GM12872 (cell line): ENCODE results near the gene DGCR2.

Experiments used
- TF ChIP-seq, protein P1 (sequence below): IDR thresholded peaks from 3 replicates; pipeline ENCODE4 v1.5.1; 2011; ENCODE audit warnings: low read depth, mild to moderate bottlenecking, low read length, moderate library complexity; ENCODE audit not compliant: insufficient read depth

DGCR2 gene

DNA sequence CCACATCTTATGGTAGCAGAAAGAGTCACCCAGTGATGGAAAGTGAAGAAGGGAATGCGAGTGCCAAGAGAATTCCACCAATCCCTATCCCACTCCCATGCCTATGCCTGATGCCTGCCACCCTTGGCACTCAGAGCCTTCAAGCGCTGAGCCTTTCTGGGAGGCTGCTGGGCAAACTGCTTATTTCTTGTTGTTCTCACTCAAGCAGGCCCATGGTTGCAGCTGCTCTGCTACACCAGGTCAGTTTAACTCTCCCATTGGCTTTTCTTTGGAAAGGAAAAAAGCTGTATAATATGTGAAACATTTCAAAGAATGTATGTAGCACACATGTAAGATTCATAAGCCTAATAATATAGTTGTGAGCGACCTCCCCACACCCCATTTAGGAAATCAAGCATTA, 41.4 kb downstream of the DGCR2 start:
- TF ChIP-seq, protein P1, sequence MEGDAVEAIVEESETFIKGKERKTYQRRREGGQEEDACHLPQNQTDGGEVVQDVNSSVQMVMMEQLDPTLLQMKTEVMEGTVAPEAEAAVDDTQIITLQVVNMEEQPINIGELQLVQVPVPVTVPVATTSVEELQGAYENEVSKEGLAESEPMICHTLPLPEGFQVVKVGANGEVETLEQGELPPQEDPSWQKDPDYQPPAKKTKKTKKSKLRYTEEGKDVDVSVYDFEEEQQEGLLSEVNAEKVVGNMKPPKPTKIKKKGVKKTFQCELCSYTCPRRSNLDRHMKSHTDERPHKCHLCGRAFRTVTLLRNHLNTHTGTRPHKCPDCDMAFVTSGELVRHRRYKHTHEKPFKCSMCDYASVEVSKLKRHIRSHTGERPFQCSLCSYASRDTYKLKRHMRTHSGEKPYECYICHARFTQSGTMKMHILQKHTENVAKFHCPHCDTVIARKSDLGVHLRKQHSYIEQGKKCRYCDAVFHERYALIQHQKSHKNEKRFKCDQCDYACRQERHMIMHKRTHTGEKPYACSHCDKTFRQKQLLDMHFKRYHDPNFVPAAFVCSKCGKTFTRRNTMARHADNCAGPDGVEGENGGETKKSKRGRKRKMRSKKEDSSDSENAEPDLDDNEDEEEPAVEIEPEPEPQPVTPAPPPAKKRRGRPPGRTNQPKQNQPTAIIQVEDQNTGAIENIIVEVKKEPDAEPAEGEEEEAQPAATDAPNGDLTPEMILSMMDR = no peak

DNA sequence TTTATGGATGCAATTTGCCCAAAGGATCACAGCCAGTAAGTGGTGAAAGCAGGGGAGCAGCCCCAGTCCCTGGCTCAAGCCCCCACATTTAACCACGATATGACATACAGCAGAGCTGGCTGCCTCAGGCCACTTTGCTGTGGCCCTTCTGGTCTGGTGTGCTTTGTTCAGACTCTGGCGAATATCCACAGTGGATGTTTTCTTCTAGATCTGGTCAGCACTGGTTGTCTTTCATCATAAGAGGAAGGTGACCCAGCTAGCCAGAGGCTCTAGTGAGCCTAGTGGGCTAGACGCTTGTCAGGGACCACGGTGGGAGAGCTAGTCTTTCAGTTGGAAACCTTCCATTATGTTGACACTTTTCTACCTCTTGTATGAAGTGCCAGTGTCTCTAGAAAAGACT, 42.5 kb downstream of the DGCR2 start:
- TF ChIP-seq, protein P1 = no peak

DNA sequence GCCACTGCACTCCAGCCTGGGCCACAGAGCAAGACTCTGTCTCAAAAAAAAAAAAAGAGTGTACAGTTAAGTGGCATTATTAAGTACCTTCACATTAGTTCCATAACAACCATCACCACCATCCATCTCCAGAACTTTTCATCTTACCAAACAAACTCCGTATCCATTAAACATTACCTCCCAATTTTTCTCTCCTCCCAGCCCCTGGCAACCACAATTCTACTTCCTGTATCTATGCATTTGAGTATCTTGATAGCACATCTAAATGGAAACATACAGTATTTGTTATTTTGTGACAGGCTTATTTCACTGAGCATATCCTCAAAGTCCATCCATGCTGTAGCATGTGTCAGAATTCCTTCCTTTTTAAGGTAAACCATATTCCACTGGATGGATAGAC, 46.8 kb downstream of the DGCR2 start:
- TF ChIP-seq, protein P1 = no peak

DNA sequence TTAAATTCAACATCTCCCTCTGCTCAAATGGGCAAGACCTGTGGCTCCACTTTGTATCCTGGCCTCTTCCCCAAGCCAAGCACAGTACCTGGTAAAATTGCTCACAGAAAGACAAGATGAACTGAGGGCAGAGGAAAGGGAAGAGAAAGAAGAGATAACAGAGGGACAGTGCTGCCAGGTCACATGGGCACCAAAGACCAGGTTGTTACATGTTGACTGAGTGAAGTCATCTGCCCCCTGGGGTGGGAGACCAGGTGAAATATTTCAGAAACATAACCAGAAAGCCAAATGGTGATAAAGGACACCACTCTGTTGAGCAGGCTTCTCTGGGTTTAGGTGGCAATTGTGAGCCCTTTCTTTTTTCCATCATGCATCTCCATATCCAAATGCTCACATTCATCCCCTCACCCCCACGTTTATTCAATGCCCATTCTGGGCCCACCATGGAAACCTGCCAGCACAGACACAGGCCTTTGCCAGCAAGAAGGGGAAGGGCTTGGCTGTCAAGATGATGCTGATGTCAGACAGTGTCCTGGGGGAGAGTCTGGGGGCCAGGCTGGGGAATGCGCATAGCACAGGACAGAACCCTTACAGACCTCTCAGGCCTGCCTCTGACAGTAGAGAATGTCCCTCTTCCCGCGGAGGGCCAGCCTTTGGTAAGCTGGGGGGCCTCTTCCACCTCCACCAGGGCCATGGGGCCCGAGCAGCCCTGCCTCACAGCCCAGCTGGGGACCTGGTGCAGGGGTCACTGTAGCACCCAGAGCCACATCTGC, 51.6 kb downstream of the DGCR2 start:
- TF ChIP-seq, protein P1 = no peak

DNA sequence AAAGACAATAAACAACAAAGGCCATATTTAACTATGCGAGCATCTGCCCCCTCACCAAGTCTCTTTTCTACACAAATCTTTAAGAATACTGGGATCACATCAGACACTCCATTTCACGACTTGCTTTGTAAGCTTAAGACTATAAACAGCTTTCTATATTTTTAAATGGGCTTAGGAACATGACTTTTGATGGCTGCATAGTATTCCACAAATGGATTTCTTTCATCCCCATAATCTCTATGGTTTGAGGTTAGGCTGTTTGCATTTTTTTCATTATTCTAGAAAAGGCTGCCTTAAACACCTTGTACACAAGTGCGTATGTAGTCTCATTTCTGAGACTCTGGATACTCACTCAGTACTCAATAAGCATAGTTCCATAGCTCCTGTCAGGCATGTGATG, 52.8 kb downstream of the DGCR2 start:
- TF ChIP-seq, protein P1 = no peak

DNA sequence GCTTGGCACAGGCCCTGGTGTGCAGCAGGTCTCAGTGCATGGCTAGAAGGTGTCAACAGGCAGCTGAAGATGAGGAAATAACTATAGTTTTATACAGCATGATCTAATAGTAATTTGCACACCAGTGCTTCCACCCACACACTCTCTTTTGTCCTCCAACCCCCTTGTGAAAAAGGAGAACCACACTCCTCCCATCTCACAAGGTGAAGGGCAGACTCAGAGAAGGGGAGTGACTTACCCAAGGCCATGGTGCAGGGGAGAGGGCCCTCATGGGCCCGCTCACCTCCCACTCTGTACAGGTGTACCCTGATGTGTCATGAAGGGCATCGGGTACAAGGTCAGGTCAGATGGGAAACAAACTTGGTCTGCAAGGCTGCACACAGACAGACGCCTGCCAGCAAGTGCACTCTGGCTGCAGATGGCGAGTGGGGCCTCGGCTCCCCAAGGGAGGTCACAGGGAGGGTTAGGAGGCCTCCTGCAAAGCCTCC, 53.4 kb downstream of the DGCR2 start:
- TF ChIP-seq, protein P1 = no peak

DNA sequence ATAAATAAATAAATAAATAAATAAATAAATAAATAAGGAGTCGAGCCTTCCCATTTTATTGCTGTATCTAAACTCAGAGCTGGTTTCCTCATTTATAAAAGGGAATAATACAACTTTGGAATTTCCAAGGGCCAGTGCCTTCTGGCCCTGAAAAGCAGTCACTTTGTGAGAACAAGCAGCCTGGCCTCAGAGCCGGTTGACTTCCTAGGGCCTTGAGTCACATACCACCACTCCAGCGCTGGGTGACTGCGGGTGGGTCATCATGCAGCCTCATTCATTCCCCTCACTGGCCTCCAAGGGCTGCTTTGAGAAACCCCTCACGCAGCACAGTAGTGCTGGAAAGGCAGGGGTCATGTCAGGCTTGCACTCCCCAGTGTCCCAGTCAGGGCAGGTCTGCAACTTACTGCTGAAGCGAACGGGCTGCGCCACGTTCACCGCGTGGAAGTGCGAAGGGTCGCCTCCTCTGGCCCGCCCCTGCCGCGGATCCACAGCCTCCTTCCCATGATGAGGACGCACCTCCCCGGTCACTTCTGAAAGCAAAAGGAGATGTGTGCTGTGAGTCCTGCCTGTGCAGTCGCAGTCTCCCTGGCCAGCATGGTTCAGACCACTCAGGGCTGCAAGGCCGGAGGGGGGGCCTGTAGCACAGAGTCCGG, 54.4 kb downstream of the DGCR2 start:
- TF ChIP-seq, protein P1 = no peak
